ENCODE data around the gene POGK.
"Not testable (repeated sequence)": the region's sequence is repeated elsewhere in the genome, so short reads cannot be mapped to it uniquely, and the experiment has no call there.

The POGK gene, protein sequence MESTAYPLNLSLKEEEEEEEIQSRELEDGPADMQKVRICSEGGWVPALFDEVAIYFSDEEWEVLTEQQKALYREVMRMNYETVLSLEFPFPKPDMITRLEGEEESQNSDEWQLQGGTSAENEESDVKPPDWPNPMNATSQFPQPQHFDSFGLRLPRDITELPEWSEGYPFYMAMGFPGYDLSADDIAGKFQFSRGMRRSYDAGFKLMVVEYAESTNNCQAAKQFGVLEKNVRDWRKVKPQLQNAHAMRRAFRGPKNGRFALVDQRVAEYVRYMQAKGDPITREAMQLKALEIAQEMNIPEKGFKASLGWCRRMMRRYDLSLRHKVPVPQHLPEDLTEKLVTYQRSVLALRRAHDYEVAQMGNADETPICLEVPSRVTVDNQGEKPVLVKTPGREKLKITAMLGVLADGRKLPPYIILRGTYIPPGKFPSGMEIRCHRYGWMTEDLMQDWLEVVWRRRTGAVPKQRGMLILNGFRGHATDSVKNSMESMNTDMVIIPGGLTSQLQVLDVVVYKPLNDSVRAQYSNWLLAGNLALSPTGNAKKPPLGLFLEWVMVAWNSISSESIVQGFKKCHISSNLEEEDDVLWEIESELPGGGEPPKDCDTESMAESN

DNA sequence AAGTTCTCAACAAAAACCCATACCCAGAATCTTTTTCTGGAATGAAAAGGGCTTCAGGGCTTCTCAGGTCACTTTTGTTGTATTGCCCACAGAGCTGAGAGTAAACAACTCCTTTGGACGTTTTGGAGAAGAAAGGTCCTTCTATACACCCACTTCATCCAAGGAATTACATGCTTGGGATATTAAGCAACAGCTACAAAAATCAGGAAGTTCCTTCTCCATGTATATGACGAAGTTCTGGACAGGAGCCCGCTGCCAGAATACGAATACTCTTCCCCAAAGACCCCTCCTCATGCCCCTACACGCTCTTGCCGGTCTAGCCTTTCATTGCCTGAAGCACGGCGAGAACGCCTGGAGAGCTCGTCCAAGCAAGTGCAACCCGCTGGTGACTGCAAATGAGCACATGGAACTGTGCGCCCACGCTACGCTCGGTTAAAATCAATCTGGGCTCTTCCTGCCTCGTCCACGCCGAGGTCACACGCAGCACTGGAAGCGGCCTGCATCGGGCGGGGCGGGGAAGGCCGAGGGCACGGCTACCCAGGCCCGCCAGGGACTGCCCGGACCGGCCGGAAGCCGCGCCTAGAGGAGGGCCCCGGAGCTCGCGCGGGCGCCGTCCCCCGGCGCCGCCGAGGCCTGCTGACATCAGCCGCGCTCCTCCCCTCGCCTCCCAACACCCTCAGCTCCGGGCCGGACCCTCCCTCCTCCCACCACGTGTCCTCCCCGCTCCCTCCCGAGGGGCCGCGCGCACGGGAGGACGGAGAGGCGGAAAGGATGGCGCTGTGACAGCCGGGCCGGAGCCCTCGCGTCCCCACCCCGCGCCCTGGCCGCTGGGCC is at the start of gene POGK:
TSS of gene POGK (plus strand) at position 710 of the 834 bp plus-strand sequence. CDS start 1,482 bp downstream, outside the sequence.
- FAIRE-seq = no peak
- peak; percentile 74 for DNase-seq (ENCODE audit: low spot score)

DNA sequence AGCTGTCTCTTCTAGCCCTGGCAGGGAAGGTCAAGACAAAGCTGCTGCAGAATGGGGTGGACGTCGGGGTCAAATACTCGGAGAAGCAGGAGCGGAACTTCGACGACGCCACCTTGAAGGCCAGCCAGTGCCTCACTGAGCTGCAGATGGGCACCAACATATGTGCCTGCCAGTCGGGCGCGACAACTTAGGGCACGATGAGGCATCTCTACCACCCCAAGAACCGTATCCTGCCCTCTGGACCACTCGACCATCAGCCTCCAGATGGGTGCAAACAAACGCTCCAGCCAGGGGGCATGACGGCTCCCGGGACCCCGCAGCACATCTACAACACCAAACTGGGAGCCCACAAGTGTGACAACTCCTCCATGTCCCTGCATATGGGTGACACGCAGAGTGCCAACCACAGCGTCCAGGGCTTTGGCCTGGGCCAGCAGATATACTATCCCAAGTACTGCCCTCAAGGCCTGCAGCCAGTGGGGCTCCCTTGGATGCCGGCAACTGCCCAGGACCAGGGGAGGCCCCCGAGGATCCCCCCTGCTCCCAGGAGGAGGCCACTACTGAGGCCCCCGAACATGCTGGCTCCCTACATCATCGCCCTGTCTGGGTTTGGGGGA is 42.5 kb upstream of the POGK start:
- DNase-seq (ENCODE audit: low spot score) = no peak
- FAIRE-seq = no peak

DNA sequence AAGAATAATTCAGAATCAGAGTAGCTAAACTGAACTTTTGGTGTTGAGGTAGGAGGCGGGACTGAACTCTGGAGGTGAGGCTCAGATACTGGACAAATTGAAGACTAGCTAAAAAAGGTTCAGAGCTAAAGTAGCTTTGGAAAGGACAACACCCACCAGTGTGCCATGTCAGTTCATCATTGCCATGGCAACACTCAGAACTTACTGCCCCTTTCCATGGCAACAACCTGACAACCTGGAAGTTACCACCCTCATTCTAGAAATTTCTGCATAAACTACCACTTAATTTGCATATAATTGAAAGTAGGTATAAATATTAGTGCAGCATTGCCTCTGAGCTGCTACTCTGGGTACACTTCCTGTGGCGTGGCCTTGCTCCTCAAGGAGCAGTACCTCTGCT is 30.3 kb upstream of the POGK start:
- FAIRE-seq (no peak), DNase-seq (ENCODE audit: low spot score) (no peak)

DNA sequence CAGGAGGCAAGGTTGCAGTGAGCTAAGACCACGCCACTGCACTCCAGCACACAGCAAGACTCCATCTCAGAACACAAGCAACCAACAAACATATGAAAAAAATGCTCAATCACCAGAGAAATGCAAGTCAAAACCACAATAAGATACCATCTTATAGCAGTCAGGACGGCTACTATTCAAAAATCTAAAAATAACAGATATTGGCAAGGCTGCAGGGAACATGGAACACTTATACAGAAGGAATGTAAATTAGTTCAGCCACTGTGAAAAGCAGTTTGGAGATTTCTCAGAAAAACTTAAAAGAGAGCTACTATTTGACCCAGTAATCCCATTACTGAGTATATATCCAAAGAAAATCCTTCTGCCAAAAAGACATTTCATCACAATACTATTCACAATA is 27.6 kb upstream of the POGK start:
- DNase-seq (ENCODE audit: low spot score) = no peak
- no peak for FAIRE-seq

DNA sequence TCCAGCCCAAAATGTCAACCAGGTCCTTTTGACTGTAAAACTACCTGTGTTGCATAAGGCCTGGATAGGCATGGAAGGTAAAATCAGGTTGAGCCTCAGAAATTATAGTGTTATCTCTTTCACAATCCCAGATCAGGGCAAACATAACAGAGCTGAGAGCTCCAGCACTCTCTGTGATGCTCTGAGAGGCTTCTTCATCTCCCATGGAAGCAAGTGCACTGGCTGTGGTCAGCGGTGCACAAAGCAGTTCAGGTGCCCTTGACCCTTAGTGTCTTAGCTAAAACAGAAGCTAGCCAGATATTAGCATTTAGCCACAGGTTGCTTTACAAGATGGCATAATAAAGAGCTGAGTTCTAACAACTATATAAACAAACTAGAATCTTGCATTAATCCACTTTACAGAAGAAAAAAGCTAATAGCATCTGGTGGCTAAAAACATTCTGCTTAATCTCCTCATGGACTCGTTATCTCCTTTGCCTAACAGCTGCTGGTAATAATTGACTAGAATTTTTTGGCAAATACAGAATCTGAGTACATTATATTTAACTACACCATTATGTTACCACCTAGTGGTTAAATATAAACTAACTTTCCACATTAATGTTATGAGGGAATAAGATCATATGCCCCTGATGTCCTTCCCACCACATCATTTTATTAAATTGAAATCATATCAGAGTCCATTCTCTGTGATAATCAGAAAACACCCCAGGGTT is 25.6 kb upstream of the POGK start:
- peak; percentile 68 for FAIRE-seq

DNA sequence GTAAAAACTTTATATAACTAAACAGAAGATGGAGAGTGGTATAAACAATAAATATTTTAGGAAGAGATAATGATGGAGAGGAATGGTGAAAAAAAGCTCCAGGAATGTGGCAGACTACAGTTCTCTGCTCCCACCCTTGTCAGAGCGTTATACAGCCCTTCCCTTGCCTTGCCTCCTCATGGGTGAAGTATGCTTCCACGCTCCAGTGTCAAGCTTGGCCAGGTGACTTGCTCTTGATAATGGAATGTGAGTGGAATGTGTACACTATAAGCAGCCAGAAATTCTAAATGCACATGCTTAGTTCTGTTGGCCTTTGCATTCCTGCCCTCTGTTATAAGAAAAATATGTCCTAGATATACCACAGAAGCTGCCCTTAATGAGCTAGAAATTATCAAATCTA is 24.7 kb upstream of the POGK start:
- no peak for DNase-seq (ENCODE audit: low spot score)
- no peak for FAIRE-seq

More for the DNA sequence above, 25.6 kb upstream of the POGK start:
- DNase-seq (ENCODE audit: low spot score) = no peak

DNA sequence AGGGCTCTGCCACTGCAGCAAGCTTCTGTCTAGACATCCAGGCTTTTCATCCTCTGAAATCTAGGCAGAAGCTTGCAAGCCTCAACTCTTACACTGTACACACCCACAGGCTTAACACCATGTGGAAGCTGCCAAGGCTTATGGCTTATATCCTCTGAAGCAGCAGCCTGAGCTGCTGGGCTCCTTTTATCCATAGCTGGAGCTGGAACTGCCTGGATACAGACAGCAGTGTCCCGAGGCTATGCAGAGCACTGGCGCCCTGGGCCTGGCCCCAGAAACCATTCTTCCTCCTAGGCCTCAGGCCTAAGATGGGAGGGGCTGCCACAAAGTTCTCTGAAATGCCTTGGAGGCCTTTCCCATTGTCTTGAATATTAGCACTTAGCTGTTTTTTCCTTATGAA is 19.3 kb upstream of the POGK start:
- DNase-seq (ENCODE audit: low spot score) (no peak), FAIRE-seq (no peak)

DNA sequence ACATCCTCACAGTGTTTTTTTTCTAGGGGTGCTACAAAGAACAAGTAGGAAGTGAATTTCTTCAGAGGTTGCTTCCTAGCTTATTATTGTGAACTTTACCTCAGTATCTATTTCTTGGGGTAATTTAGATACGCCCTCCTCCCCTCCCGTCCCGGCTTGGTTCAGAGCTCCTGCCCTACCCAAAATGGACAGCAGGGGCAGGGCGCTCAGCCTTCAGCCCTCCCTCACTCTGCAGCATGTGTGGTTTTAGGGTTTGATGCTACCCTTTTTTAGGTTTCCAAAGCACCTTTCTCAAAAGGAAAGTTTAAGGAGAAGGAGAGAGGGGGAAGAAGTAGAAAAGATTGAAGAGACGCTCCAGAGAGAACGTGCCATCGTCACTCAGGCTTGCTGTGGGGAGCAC is 16.9 kb upstream of the POGK start:
- no peak for DNase-seq (ENCODE audit: low spot score)
- FAIRE-seq = no peak

DNA sequence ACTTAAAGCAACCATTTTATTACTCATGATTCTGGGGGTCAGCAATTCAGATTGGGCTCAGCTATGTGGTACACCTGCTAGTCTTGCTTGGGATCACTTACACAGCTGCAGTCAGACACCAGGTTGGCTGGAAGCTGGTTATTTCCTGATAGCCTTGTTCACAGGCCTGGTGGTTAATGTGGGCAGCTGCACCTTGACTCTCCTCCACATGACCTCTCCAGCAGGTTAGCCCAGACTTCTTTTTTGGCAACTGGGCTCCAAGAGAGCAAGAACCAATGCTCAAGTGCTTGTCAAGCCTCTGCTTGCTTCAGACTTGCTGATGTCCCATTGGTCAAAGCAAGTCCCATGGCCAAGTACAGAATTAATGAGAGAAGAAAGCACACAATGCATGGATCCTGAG is 11.8 kb upstream of the POGK start:
- no peak for FAIRE-seq
- no peak for DNase-seq (ENCODE audit: low spot score)

DNA sequence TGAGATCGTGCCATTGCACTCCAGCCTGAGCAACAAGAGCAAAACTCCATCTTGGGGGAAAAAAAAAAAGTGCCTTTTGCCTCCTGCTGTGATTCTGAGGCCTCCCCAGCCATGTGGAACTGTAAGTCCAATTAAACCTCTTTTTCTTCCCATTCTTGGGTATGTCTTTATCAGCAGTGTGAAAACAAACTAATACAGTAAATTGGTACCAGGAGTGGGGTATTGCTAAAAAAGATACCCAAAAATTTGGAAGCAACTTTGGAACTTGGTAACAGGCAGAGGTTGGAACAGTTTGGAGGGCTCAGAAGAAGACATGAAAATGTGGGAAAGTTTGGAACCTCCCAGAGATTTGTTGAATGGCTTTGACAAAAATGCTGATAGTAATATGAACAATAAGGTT is 9.5 kb upstream of the POGK start:
- FAIRE-seq = not testable (repeated sequence)

DNA sequence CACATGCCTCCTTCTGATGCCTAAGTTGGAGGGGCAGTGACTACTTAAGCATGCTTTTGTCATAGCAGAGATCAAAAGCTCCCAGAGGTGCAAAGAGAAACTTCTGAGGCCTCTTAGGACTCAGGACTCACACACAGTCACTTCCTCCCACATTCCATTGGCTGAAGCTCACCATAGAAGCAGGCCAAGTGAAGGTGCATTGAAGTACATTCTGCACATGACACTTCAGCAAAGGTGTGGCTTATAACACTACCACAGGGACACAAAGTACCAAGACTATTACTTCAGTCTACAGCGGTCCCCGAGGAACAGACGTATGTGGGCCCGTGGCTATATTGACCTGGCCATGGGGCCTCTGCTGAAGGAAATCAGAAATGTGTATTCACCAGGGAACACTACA is 2.5 kb upstream of the POGK start:
- DNase-seq (ENCODE audit: low spot score) = no peak
- no peak for FAIRE-seq

More for the DNA sequence above, 9.5 kb upstream of the POGK start:
- not testable (repeated sequence) for DNase-seq (ENCODE audit: low spot score)

DNA sequence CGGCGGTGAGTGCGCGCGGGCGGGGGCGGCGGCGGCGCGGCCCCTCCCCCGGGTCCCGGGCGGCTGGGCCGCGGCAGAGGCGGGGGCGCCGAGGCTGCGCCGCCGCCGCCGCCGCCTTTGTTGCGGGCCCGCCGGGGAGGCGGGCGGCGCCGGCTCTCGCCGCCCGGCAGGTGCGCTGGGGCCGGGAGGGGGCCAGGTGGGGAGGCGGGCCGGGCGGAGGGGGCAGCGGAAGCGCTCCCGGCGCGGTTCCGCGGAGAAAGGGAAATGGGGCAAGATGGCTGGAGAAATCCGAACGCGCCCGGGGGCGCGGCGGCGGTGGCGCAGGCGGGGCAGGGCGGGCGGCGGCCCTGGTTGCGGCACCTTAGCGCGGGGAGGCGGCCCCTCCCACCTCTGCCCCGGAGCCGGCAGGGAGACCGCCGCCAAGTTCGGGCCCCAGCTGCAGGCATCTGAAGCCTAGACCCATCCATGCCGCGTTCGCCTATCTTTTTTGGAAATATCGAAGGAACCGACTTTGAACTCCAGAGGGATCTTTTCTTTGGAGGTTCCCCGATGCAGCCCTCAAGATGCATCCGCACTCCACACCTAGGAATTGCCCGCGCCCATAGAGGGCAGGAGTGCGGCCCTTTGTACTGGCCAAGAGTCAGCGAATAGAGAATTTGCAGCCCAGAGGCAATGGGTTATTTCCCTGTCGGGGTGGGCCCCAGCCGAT is 479 bp downstream of the POGK start:
- FAIRE-seq (no peak), DNase-seq (ENCODE audit: low spot score) (no peak)

DNA sequence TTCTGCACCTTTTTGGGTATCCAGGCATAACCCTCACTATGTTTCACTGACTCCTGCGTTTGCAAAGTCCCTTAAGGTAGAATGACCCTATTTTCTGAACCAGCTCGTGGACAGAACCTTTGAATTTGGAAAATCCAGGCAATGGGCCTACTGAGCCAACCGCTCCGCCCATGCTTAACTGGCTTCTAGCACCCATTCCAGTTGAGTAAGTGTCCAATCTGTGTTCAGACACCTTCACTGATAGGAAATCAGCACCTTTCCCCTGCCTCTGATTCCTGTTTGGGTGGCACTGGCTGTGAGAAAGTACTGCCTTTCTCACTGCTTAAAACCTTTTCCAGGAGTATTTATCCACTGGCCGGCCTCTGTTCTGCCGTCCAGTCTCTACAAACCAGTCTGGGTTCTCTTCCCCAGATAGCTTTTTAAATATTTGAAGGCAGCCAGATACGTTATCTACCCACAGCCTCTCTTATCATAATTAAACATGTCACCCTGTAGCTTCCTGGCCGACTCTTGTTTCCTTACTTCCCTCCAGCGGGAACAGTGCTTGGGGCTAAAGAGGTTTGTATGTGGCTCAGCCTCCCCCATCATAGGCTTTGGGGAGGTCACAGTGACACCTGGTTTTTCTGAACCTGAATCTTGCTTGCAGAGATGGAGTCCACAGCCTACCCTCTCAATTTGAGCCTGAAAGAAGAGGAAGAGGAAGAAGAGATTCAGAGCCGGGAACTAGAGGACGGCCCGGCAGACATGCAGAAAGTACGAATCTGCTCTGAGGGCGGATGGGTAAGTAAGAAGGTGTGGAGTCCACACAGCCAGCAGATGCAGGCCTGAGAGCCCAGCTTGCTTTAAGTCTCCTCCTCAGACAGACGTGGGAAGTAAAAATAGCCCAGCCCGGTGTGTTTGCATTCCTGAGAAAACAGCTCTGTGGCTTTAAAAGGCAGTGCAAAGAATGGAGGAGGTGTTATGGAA is 1.3 kb downstream of the POGK start:
- no peak for DNase-seq (ENCODE audit: low spot score)
- no peak for FAIRE-seq

DNA sequence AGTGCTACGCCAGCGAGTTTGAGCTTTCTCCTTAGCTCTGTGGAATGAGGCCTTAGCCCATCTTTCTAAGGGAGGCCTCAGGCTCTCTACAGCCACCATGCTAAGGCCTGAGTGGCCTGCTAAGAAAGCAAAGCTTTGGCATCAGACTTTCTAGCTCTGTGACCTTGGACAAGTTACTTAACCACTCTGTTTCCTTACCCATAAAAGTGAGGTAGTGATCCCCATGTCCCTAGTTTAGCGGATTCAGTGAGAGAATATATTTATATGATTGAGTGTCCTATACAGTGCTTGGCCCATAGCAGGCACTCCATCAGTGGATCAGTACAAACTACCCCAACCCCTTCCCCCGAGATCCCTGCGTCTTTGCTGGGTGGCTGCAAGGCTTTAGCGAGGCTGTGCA is 4.0 kb downstream of the POGK start:
- DNase-seq (ENCODE audit: low spot score) (no peak), FAIRE-seq (no peak)

DNA sequence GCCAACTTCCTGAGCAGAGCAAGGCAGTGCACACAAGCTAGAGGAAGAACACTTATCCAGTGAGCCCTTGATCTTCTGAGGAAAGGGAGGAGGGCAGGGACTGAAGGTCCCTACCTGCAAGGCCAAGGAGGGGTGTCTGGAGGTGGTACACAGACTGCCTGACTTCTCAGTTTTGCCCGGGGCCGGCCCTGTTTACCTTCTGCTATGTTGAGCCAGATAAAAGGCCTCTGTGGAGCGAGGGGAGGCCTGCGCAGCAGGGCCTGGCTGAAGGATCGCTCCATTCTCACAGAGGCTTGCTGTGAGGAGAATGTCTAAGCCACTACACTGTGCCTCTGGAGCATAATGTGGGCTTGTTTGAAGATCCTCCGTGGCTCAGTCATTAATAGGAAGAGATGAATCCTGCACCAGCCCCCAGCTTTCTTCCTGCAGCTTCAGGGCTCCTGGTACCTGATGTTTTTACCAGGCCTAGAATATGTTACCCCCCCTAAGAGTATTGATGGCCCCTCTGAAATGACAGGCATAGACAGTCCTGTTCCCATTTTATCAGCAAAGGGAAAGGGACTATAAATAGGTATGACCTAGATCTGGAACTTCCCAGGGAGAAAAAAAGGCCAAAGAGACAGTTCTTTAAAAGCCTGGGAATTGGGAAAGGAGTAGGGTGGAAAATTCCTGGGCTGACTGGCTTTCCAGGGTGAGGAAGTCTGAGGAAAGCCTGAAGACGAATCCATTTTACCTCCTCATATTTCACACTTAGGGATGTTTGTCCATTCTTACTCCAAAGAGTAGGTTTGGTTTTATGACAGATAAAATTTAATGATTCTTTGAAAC is 4.7 kb downstream of the POGK start:
- DNase-seq (ENCODE audit: low spot score) = no peak
- FAIRE-seq = no peak

DNA sequence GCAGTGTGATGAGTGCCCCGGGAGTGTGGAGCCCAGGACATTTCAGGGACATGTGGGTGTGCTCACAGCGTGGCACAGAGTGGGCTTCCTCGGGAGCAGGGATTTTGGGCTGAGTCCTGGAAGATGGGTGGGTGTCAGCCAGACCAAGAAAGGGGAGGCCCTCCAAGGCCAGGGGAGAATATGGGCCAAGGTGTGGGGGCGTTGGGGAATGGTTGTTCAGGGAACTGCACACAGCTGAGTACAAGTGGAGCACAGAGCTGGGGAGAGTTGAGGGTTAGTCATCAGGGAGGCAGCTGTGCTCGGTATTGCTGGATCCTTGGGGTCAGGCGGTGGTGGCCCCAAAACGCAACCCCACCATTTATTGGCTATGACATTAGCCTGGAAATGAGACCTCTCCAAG is 5.5 kb downstream of the POGK start:
- no peak for FAIRE-seq
- DNase-seq (ENCODE audit: low spot score) = no peak

DNA sequence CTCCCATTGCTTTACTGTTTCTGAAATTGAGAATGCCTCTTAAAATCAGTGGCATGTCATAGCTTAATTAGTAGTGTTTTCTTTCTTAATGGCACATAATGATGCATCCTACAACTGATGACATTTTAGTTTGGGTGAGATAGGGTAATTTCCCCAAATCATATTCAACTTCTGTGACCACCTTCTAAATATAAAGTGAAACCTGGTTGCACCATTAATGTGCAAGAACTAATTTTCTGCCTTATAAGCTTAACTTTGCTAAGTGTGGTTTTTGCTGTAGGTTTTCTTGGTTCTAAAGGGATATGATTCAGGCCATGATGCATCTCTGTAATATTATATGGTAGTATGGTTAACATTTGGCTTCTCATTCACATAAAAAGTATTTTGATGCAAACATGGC is 8.9 kb downstream of the POGK start:
- FAIRE-seq (no peak), DNase-seq (ENCODE audit: low spot score) (no peak)

DNA sequence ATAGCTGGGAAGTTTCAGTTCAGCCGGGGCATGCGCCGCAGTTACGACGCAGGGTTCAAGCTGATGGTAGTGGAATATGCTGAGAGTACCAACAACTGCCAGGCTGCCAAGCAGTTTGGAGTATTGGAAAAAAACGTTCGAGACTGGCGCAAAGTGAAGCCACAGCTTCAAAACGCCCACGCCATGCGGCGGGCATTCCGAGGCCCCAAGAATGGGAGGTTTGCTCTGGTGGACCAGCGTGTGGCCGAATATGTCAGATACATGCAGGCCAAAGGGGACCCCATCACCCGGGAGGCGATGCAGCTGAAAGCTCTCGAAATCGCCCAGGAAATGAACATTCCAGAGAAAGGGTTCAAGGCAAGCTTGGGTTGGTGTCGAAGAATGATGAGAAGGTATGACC is 9.9 kb downstream of the POGK start:
- DNase-seq (ENCODE audit: low spot score) (no peak), FAIRE-seq (no peak)
